Keratinocyte (primary cell): ENCODE measurements around the gene LVRN.

Experiments
- CTCF ChIP-seq, 3 experiments: IDR thresholded peaks in 1 of 3; conservative IDR thresholded peaks in 1 of 3; optimal IDR thresholded peaks in 1 of 3; 2 replicates in 2 of 3; 3 replicates in 1 of 3; pipeline versions ENCODE3 to v1.5.1; 2011; ENCODE audit warnings: low read length in 3 of 3, mild to moderate bottlenecking in 3 of 3, moderate library complexity in 2 of 3, control low read depth in 1 of 3, inconsistent platforms in 1 of 3; ENCODE audit not compliant: insufficient read depth in 2 of 3; ENCODE audit errors: extremely low read depth in 1 of 3
- EZH2 ChIP-seq: IDR thresholded peaks from one replicate; pipeline ENCODE4 v1.6.1; 2012; ENCODE audit warnings: inconsistent platforms, mild to moderate bottlenecking, low read length, moderate library complexity

GRCh38 chr5:116004248-116004647 is 42.0 kb downstream of the LVRN start:
- TF ChIP-seq CTCF (optimal IDR thresholded peaks at IDR 0.05 in 1 of 3, IDR thresholded peaks at IDR 0.05 in 1 of 3, conservative IDR thresholded peaks at IDR 0.05 in 1 of 3; ENCODE audit: extremely low read depth in 1 of 3, insufficient read depth in 2 of 3, low read length in 3 of 3), result no peak
- TF ChIP-seq EZH2, result no peak
